Sigmoid colon (tissue), 4 donors: ENCODE results near the gene THSD1.

Source experiments
- POLR2A ChIP-seq, 2 donors: fragments of 450-650 bp; IDR thresholded peaks; one replicate each; pipeline ENCODE4 v1.6.1; 2016; ENCODE audit warnings: antibody characterized with exemption in 2 of 2, mild to moderate bottlenecking in 2 of 2, moderate library complexity in 2 of 2
- POLR2AphosphoS5 ChIP-seq, 4 donors: sonication (generic); formaldehyde crosslinking; IDR thresholded peaks; one replicate each; pipeline ENCODE4 v1.6.1; 2017; ENCODE audit warnings: antibody characterized with exemption in 4 of 4
- TF ChIP-seq, protein P1 (sequence below), 4 experiments: fragments of 450-650 bp in 3 of 4; fragments of 200-600 bp in 1 of 4; IDR thresholded peaks; one replicate each; pipeline ENCODE4 v1.5.1; 2016 to 2019; ENCODE audit warnings: antibody characterized with exemption in 4 of 4, mild to moderate bottlenecking in 3 of 4, moderate library complexity in 2 of 4

DNA sequence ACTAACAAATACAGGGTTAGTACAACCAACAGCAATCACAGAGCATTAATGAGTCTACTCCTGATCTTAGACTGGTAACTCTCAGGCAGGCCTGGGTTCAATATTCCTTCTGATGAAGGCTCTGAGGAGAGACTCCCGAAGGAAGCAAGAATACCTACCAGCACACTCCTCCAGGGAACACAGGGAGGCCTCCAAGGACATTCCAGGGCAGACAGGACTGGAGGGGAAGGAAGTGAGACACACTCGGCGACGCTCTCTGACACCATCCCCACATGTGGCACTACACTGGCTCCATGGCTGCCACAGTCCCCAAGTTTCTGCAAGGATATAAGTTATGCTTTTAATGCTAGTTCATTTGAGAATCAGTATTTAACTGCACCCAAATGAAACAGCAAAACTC, 20.1 kb downstream of the THSD1 start:
- TF ChIP-seq, protein P1, sequence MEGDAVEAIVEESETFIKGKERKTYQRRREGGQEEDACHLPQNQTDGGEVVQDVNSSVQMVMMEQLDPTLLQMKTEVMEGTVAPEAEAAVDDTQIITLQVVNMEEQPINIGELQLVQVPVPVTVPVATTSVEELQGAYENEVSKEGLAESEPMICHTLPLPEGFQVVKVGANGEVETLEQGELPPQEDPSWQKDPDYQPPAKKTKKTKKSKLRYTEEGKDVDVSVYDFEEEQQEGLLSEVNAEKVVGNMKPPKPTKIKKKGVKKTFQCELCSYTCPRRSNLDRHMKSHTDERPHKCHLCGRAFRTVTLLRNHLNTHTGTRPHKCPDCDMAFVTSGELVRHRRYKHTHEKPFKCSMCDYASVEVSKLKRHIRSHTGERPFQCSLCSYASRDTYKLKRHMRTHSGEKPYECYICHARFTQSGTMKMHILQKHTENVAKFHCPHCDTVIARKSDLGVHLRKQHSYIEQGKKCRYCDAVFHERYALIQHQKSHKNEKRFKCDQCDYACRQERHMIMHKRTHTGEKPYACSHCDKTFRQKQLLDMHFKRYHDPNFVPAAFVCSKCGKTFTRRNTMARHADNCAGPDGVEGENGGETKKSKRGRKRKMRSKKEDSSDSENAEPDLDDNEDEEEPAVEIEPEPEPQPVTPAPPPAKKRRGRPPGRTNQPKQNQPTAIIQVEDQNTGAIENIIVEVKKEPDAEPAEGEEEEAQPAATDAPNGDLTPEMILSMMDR (IDR thresholded peaks at IDR 0.05), result no peak
- TF ChIP-seq POLR2A (IDR thresholded peaks at IDR 0.05), result no peak
- no peak for TF ChIP-seq POLR2AphosphoS5 (IDR thresholded peaks at IDR 0.05)
